ENCODE measurements around the gene BST2.
"Not testable (repeated sequence)": the region's sequence is repeated elsewhere in the genome, so short reads cannot be mapped to it uniquely, and the experiment has no call there.

The BST2 gene

DNA sequence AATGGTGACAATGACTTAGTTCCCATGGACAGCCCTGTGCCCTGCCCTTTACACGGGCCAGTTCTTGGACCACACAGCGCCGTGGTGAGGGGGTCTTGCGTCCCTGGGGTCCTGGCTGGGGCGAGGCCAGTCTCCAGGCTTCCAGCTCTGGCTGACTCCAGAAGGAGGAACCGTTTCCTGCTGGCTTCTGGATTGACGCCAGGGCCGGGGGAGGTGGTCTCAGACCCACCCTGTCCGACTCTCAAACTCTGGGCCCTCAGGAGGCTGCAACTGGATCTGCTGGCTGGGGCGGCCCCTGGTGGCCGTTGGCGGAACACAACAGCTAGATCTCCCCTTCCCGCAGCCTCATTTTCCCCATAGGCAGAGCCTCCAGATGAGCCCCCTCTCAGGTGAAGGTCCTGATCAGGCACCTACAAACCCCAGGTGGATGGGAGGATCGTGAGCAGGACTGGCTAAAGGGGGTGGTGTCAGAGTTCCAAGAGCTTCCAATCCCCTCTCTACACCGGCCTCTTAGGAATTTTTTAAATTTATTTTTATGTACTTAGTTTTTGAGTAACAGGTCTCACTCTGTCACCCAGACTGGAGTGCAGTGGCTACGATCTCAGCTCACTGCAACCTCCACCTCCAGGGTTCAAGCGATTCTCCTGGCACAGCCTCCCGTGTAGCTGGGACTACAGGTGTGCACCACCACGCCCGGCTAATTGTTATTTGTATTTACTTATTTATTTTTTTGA, 19.4 kb downstream of the BST2 start:
- DNase-seq, result peak; percentile 69

DNA sequence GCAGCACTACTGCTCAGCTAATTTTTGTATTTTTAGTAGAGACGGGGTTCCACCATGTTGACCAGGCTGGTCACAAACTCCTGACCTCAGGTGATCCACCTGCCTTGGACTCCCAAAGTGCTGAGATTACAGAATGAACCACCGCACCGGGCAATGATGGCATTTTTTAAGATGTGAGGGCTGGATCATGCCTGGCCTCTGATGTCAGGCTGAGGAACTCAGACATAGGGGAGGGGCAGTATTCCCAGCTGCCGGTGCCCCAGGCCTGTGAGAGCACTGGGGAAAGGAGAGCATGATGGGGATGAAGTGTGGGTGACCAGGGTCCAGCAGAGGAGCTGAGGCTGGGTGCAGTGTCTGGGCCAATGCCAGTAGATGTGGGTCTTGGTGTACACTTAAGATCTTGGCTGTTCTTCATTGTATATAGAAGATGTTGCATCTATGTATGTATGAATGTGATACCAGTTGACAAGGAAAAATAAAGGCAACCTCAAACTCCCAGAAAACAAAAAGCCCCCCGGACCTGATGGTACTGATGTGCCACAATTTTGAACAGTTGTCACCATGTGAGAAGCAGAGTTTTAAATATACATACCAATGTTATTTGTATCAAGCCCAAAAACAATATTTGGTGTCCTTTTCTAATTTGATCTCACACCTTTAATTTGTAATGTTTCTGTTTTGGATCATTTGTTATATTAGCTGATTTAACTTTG, 24.8 kb downstream of the BST2 start:
- no peak for DNase-seq

DNA sequence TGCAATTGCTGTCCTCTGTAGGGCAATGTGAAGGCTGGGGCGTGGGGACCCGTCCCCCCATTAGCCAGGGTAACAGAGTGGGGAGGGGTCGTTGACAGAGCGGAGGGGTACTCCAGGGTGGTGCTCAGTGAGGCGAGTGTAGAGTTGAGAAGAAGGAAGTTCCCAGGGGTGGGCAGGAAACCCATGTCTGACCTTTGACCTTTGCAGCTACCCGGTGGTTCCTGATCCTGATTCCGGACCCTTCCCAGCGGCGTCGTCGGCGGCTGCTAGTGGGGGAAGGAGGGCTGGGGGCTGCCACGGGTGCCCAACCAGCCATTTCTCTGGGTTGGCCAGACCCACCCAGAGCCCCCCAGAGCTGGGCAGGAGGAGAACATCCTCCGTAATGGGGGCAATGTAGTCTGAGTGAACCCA, 26.2 kb downstream of the BST2 start:
- DNase-seq, result no peak

DNA sequence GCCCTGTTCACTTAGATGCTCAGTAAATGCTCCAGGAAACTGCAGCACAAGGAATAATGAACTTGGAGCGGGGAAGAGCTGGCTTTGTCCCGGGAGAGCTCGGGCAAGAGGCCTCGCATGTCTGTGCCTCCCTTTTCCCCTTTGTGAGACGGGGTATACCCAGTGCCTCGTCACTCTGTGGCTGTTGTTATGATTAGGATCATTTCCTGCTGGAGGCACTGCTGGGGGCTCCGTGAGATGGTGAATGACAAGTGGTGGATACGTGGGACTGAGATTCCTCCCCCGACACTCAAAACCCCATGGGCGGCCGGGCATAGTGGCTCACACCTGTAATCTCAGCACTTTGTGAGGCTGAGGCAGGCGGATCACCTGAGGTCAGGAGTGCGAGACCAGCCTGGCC, 27.2 kb downstream of the BST2 start:
- DNase-seq, result no peak

DNA sequence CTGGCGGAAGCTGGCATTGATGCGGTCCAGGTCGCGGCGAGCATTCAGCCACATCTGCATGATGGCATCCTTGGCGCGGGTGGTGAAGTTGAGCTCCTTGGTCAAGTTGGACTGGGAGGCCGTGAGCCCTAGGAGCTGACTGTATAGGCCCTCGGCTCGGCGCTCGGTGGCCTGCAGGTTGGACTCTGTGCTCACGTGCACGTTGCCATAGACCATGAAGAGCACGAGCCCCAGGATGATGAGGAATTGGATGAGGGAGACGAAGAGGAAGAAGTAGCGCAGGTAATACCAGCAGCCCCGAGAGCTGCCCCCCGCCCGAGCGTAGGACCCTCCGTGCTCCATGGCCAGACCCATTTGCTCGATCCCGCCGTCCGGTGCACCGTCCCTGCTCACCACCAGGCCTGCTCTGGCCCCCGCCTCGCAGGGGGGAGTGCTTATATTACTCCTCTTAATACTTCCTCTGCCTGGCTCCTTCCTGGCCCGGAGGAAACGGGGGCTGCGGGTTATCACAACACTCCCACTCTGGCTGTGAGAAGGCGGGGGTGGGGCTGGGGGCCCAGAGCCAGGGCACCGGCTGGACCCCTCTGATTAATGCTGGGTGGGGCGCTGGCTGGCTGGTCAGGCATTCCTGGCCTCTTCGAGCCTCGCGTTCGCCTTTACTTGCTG, 28.4 kb downstream of the BST2 start, which contains the start of gene PLVAP:
Gene PLVAP (minus strand): TSS at position 408 of the 666 bp plus-strand sequence. CDS start 54 bp downstream, at position 354.
- DNase-seq, result no peak

DNA sequence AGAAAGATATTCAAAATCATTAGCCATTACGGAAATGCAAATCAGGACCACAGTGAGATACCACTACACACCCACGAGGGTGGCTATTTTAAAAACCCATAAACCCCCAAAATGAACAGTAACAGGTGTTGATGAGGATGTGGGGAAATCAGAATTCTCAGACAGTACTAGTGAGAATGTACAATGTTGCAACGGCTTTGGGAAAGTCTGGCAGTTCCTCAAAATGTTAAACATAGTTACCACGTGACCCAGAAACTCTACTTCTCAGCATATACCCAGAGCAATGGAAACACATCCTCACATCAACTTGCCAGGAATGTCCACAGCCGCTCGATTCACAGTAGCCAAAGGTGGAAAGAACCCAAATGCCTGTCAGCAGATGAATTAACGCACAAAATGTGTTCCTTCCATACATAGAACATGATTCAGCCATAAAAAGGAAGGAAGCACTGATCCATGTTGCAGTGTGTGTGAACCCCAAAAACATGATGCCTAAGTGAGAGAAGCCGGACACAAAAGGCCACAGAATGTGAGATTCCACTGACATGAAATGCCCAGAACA, 35.3 kb downstream of the BST2 start:
- peak; percentile 76 for DNase-seq

DNA sequence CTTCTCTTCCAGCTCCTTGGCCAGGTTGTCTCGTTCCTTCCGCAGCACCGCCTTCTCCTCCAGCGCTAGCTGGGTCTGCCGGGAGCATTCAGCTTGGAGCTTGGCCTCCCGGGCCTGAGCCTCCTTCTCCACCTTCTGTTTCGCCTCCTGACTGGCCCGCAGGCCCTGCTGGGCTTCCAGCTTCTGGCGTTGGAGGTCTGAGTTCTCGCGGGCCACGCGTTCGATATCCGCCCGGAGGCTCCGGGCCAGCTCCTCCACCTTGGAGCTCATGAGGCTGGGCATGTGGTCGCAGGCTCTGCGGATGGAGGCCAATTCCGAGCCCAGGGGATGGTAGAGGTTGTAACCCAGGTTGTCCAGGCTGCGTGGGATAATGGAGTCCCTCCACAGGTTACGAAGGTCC, 40.1 kb downstream of the BST2 start:
- DNase-seq, result no peak

DNA sequence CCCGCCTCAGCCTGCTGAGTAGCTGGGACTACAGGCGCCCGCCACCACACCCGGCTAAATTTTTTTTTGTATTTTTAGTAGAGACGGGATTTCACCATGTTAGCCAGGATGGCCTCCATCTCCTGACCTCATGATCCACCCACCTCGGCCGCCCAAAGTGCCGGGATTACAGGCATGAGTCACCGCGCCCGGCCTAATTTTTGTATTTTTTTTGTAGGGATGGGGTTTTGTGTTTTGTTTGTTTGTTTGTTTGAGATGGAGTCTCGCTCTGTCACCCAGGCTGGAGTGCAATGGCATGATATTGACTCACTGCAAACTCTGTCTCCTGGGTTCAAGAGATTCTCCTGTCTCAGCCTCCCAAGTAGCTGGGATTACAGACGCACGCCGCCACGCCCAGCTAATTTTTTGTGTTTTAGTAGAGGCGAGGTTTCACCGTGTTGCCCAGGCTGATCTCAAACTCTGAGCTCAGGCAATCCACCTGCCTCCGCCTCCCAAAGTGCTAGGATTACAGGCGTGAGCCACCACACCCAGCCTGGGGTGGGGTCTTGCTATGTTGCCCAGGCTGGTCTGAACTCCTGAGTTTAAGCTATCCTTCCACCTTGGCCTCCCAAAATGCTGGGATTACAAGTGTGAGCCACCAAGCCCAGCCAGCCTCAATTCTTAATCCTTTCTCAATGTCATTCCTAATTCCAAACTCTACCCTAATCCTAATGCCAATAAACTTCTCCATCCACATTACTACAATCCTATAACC, 41.4 kb downstream of the BST2 start:
- not testable (repeated sequence) for DNase-seq

DNA sequence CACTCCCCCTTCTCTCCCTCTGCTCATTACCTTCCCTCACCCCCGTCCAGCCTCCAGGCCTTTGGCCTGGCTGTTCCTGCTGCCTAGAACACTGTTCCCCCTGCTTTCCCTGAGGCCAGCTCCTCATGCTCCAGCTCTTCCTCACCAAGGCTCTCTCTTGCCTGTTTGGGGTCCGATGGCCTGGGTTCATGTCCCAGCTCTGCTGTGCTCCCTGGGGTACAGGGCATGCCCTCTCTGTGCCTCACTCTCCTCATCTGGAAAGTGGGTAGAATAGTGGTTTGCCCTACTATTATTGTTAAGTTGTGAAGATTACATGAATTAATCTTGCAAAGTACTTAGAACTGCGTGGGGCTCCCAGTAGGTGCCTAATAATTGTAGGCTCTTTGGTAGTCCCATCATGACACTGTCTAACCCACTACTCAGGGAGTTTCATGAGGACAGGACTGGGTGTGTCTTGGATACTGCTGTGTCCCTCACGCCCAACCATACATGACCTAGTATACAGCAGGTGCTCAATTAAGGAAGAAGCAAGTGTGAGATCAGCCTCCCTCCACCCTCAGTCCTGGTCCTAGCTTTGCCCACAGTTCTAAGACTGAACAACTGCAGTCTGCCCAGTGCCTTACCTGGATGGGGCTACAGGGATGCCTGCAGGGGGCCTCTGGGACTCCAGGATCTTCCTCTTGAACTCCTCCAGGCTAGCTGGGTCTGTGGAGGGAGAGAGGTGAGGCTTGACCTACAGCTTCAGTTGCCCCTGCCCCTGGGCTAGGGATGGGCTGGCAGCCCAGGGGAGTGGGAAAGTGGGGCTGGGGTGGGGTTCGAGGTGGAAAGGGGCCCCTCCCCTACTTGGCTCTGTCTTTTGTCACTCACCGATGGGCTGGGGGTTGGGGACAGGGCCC, 45.3 kb downstream of the BST2 start:
- no peak for DNase-seq

DNA sequence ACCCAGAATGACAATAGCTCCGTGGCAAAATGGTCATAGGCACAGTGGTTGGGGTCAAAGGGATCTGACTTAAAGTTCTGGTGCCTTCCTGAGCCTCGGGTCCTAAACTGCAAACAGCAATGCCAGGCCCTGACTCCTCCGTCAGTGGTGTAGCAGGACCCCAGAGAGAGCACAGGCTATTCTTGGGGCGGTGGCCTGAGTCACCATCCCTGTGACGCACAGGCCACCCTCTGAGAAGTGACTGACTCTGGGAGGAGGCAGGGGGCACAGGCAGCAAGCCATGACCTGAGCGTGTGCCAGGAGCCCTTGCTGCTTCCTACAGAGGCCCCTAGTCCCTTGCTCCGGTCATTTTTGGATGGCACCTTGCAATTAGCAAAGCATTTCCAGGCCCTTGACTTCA, 47.0 kb downstream of the BST2 start:
- DNase-seq, result no peak

DNA sequence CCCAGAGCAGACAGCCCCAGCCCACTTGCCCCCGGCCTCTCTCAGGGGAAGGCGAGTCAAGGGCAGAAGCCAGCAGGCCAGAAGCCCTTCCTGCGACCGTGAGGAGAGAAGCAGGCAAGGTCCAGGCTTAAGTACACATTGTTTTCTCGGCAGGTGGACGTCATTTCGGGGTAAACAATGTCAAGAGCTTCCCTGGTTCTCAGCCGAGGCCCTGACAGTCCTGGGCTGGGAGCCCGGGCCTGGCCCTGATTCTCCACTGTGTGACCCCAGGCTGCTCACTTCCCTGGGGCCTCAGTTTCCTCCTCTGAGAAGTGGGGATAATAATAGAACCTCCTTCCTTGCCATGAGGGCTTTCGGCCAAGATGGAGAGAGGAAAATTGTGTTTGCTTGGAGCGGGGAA, 47.7 kb downstream of the BST2 start:
- no peak for DNase-seq

DNA sequence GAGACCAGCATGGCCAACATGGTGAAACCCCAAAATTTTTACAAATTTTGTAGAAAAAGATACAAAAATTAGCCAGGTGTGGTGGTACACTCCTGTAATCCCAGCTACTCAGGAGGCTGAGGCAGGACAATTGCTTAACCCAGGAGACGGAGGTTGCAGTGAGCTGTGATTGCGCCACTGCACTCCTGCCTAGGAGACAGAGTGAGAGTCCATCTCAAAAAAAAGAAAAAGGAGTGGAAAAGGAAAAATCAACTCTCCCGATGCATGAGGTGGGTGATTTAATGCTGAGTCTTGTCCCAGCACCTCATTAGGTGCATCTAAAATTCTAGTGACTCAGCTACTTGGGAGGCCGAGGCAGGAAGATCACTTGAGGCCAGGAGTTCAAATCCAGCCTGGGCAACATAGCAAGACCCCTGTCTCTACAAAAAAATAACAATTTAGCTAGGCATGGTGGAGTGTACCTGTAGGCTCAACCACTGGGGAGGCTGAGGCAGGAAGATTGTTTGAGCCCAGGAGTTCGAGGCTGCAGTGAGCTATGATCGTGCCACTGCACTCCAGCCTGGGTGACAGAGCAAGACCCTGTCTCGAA, 48.3 kb downstream of the BST2 start:
- DNase-seq, result no peak

DNA sequence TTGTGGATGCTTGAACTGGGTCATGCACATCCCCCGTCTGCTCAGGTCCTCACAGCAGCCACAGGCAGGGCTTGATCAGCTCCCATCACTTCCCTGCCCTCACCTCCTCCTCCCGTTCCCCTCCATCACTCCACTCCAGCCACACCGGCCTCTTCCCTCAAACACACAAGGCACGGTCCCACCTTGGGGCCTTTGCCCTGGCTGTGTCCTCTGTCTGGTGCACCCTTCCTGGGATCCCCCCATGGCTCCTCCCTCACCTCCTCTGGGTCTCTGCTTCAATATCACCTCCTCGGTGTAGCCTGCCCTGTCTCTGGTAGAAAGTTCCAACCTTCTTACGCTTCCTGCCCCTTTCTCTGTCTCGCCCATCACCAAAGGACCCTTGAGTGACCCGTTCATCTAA, 52.0 kb downstream of the BST2 start:
- no peak for DNase-seq
